ENCODE measurements around the gene CCDC88C.
A peak's percentile ranks its signal among the peaks of the same experiment; 100 is the strongest.

The CCDC88C gene

GRCh38 chr14:91365552-91365951 is 52.1 kb downstream of the CCDC88C start:
- FAIRE-seq, result no peak
- no peak for DNase-seq (ENCODE audit: low spot score)

DNA sequence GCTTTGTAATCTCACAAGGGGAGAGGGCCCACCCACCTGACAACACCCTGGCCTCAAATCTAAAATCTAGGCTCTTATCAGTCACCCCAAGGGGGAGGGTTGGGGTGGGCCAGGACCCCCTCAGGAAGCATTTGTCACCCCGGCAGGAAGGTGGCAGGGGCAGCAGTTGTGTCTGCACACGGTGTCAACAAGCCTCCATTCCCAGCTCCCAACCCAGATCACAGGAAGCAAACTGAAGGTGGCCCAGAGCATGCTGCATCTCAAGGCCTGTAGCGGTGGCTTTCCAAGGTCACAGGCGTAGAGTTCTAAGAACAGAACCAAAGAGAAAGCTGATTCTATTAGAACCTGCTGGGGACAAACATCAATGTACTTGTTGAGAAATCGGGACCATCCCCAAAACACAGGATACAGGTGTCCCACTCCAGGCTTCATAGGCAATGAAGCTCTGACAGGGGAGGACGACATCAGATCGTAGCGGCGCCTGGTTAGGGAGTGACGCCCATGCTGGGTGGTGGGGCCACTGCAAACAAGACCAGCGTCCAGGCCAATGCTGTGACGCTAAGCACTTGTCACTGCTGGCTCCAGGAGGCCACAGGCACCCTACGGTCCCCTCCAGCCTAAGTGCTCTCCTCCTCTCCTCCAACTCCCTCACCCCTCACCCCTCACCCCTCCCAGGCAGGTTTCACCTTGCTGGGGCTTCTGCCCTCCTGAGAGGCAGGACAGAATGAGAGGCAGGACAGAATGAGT is 52.9 kb downstream of the CCDC88C start:
- no peak for DNase-seq (ENCODE audit: low spot score)

GRCh38 chr14:91363776-91364523 is 53.7 kb downstream of the CCDC88C start:
- DNase-seq (ENCODE audit: low spot score) (no peak), FAIRE-seq (no peak)

More for the DNA sequence above, 52.9 kb downstream of the CCDC88C start:
- no peak for FAIRE-seq

GRCh38 chr14:91361233-91361811 is 56.3 kb downstream of the CCDC88C start:
- FAIRE-seq, result no peak
- no peak for DNase-seq (ENCODE audit: low spot score)

DNA sequence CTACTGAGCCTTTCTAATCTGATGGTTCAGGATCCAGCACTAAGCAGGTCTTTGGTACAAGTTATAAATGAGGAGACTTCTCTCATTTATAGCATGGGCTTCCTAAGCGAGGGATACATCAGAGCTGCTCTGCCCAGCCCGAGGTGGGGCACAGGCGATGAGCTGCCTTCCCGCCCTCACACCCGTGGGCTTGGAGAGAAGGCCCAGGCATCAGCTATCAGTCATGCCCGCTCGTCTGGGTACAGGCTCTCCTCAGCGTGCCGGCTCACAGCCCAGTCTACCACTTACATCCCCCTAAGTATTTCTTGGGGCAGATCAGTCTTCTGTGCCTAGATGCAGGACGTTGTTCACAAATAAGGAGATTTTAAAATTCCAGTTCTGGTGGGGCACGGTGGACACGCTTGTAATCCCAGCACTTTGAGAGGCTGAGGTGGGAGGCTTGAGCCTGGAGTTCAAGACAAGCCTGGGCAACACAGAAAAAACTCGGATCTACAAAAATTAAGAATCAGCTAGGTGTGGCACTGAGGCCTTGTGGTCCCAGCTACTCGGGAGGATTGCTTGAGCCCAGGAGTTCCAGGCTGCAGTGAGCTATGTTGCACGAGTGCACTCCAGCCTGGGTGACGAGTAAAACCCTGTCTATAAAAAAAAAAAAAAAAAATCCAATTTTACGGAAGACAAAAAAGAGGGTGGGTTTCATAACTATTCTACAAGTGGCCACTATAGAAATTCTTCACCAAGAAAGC is 57.0 kb downstream of the CCDC88C start:
- DNase-seq (ENCODE audit: low spot score), result no peak
- FAIRE-seq, result no peak

DNA sequence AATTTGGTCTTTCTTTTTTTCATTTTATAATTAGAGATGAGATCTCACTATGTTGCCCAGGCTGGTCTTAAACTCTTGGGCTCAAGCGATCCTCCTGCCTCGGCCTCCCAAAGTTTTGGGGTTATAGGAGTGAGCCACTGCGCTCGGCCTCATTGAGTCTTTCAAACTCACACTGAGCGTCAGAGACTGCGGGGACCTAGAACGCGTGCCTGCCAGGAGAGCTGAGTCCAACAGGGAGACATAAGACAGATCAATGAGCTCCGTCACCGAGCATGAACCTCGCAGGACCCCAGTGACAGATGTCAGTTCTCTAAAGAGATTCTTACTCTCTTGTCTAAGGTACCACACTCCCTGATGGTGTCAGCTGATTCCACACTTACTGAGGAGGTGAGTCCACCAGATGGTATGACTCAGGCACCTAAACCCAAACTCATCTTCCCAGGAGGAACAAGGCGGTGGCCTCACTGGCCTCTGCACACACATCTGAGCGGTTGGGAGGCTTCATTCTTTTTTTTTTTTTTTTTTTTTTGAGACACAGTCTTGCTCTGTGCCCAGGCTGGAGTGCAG is 58.9 kb downstream of the CCDC88C start:
- DNase-seq (ENCODE audit: low spot score) (no peak), FAIRE-seq (no peak)

DNA sequence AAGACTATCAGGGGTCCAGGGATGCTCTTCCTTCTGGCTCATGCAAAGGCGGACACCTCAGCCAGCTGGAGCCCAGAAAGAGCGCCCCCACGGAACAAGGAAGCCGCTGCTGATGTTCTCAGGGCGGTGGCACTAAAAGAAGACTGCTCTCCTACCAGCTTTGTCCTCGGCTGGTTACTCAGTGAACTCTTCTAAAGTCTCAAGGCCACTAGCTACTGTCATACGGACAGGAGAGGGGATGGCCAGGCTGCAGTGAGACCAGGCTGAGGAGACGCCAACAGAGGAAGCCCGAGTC is 59.6 kb downstream of the CCDC88C start:
- DNase-seq (ENCODE audit: low spot score), result no peak
- FAIRE-seq, result no peak

- FAIRE-seq, result no peak
- no peak for DNase-seq (ENCODE audit: low spot score)
Observed at GRCh38 chr14:91357272-91358024, 60.2 kb downstream of the CCDC88C start.

- DNase-seq (ENCODE audit: low spot score), result no peak
- FAIRE-seq, result no peak
Observed at GRCh38 chr14:91356181-91356763, 61.3 kb downstream of the CCDC88C start.

GRCh38 chr14:91354979-91355685 is 62.5 kb downstream of the CCDC88C start:
- DNase-seq (ENCODE audit: low spot score) (no peak), FAIRE-seq (no peak)

GRCh38 chr14:91354221-91354916 is 63.3 kb downstream of the CCDC88C start:
- DNase-seq (ENCODE audit: low spot score) (no peak), FAIRE-seq (no peak)

DNA sequence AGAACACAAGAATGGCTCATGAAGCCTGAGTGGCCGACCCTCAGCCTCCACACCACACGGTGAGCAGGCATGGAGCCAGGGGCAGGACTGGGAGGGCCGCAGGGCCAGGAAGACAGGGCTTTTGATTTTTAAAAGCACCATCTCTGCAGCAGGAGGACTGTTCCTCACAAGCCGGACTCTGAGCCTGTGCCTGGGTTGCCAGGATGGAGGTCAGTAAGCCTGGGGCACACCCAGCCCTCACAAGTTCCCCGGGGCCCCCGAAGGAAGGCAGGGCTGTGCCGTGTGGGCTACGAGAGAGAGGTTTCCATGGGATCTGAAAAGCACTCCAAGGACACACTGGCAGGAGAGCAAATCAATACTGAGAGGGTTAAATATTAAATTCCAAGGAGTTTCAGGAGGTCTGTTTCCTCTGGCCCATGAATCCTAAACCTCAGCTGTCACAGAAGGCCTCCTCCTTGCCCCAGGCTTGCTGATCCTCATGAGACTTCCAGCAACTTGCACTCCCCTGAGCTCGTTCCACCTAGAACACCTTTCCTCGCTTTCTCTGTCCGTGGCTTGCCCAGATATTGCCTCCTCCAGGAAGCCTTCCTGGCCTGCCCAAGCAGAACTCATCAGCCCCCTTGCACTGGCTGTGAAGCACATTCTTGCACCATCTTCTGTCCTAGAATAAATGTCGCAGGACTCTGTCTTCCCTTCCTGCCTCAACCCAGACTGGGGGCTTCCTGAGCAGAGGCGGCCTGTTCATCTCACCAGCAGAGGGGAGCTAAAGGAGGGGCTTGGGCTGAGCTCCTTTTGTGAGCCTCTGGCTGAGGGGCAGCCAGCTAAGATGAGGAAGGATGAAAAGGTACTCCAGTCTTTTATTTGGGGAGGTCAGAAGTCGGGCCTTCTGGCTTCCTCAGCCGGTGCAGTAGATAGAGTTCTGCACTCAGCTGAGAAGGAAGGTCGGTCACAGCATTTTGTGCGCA is 64.6 kb downstream of the CCDC88C start:
- FAIRE-seq (no peak), DNase-seq (ENCODE audit: low spot score) (no peak)

- FAIRE-seq, result no peak
Observed at GRCh38 chr14:91352053-91352452, 65.6 kb downstream of the CCDC88C start.

GRCh38 chr14:91351512-91351862 is 66.1 kb downstream of the CCDC88C start:
- FAIRE-seq (no peak), DNase-seq (ENCODE audit: low spot score) (no peak)

More at GRCh38 chr14:91352053-91352452, 65.6 kb downstream of the CCDC88C start:
- no peak for DNase-seq (ENCODE audit: low spot score)

- no peak for FAIRE-seq
- DNase-seq (ENCODE audit: low spot score), result peak; percentile 14
Observed at GRCh38 chr14:91350813-91351511, 66.7 kb downstream of the CCDC88C start.

DNA sequence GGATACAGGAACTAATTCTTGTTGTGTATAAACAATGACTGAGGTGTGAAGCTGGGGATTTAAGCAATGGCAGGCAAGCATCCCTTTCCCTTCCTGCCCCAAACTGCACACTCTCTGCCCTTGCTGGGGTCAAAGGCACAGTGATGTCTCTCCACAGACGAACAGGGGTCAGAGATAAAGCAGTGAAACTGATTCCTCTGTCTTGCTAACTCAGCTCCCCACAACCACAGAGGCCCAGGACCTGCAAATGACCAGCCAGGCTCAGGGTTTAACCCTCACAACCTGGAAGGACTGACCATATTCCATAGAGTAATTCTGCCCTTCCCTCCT is 67.2 kb downstream of the CCDC88C start:
- FAIRE-seq (no peak), DNase-seq (ENCODE audit: low spot score) (no peak)

GRCh38 chr14:91349481-91350074 is 68.0 kb downstream of the CCDC88C start:
- FAIRE-seq (no peak), DNase-seq (ENCODE audit: low spot score) (no peak)
